Measurements from ENCODE around the gene AOPEP.

- TF ChIP-seq, protein P1, sequence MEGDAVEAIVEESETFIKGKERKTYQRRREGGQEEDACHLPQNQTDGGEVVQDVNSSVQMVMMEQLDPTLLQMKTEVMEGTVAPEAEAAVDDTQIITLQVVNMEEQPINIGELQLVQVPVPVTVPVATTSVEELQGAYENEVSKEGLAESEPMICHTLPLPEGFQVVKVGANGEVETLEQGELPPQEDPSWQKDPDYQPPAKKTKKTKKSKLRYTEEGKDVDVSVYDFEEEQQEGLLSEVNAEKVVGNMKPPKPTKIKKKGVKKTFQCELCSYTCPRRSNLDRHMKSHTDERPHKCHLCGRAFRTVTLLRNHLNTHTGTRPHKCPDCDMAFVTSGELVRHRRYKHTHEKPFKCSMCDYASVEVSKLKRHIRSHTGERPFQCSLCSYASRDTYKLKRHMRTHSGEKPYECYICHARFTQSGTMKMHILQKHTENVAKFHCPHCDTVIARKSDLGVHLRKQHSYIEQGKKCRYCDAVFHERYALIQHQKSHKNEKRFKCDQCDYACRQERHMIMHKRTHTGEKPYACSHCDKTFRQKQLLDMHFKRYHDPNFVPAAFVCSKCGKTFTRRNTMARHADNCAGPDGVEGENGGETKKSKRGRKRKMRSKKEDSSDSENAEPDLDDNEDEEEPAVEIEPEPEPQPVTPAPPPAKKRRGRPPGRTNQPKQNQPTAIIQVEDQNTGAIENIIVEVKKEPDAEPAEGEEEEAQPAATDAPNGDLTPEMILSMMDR (IDR thresholded peaks at IDR 0.05): no peak
- TF ChIP-seq, protein P2, sequence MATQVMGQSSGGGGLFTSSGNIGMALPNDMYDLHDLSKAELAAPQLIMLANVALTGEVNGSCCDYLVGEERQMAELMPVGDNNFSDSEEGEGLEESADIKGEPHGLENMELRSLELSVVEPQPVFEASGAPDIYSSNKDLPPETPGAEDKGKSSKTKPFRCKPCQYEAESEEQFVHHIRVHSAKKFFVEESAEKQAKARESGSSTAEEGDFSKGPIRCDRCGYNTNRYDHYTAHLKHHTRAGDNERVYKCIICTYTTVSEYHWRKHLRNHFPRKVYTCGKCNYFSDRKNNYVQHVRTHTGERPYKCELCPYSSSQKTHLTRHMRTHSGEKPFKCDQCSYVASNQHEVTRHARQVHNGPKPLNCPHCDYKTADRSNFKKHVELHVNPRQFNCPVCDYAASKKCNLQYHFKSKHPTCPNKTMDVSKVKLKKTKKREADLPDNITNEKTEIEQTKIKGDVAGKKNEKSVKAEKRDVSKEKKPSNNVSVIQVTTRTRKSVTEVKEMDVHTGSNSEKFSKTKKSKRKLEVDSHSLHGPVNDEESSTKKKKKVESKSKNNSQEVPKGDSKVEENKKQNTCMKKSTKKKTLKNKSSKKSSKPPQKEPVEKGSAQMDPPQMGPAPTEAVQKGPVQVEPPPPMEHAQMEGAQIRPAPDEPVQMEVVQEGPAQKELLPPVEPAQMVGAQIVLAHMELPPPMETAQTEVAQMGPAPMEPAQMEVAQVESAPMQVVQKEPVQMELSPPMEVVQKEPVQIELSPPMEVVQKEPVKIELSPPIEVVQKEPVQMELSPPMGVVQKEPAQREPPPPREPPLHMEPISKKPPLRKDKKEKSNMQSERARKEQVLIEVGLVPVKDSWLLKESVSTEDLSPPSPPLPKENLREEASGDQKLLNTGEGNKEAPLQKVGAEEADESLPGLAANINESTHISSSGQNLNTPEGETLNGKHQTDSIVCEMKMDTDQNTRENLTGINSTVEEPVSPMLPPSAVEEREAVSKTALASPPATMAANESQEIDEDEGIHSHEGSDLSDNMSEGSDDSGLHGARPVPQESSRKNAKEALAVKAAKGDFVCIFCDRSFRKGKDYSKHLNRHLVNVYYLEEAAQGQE (IDR thresholded peaks at IDR 0.05; ENCODE audit: insufficient read depth in 1 of 2, low read depth in 2 of 2, low read length in 1 of 2): no peak
- no peak for TF ChIP-seq POLR2AphosphoS5 (IDR thresholded peaks at IDR 0.05; ENCODE audit: low read depth, low read length)
- TF ChIP-seq SIN3A (IDR thresholded peaks at IDR 0.05; ENCODE audit: borderline replicate concordance, insufficient read depth, low read depth, low read length): no peak
Measured at GRCh38 chr9:94866770-94867169, 140.3 kb downstream of the AOPEP start.

Measured in Panc1 (cell line).